ENCODE measurements around the gene FNDC11.

GRCh38 chr20:63534831-63535651, 18.9 kb upstream of the FNDC11 start:
- TF ChIP-seq SUZ12 (IDR thresholded peaks at IDR 0.05; ENCODE audit: extremely low read depth, insufficient read depth, insufficient read length) (no peak), YY1 (IDR thresholded peaks at IDR 0.05; ENCODE audit: insufficient read depth, insufficient read length) (no peak)

Data from NT2/D1 (cell line).